ENCODE results near the gene ZNF195.

- TF ChIP-seq CTCF (IDR thresholded peaks at IDR 0.05 in 2 of 3, conservative IDR thresholded peaks at IDR 0.05 in 1 of 3; ENCODE audit: control insufficient read depth in 2 of 3, extremely low read depth in 1 of 3, insufficient read depth in 1 of 3, low read depth in 3 of 3, low read length in 3 of 3) (peak; percentile 73 to 80 (median 75)), MYC (IDR thresholded peaks at IDR 0.05; ENCODE audit: insufficient read depth, insufficient read length, insufficient replicate concordance, low read length, severe bottlenecking) (no peak), FOXK2 (IDR thresholded peaks at IDR 0.05) (no peak), BRCA1 (IDR thresholded peaks at IDR 0.05; ENCODE audit: low read depth, low read length) (no peak), JUND (IDR thresholded peaks at IDR 0.05; ENCODE audit: low read depth, low read length) (no peak)
These were observed 37.6 kb downstream of the ZNF195 start for GRCh38 chr11:3341298-3341697.
